GM23338 (cell line): ENCODE data around the gene GPBP1L1. TPM values are rescaled to one million over a fixed set of nuclear protein-coding genes. Genes with fewer than 3 reads are reported as not detected.

Source experiments
- ATAC-seq: fragments of 200-7000 bp; cut with Tn5 transposase; 3 replicates; pipeline ENCODE4 v1.9.1; 2020
- DNase-seq: peaks from one replicate; pipeline ENCODE4 v3.0.0-alpha.2; 2015; ENCODE audit warnings: low spot score
- H2AFZ ChIP-seq: fragments of 200-600 bp; sonication (generic); 2 replicates; pipeline ENCODE4 v1.8.0; 2016; ENCODE audit warnings: antibody characterized with exemption, mild to moderate bottlenecking, moderate library complexity
- H3F3A ChIP-seq: fragments of 200-600 bp; sonication (generic); replicated peaks from 2 replicates; pipeline ENCODE4 v1.8.0; 2017; ENCODE audit warnings: antibody characterized with exemption, mixed run types, low read depth
- H3K27ac ChIP-seq: fragments of 200-600 bp; sonication (generic); 2 replicates; pipeline ENCODE4 v1.6.1; 2016; ENCODE audit warnings: low read depth
- H3K27me3 ChIP-seq: fragments of 200-600 bp; sonication (generic); 2 replicates; pipeline ENCODE4 v1.8.0; 2016; ENCODE audit warnings: mild to moderate bottlenecking, mixed run types, moderate library complexity; ENCODE audit not compliant: insufficient read depth
- H3K36me3 ChIP-seq: fragments of 200-600 bp; sonication (generic); 2 replicates; pipeline ENCODE4 v1.8.0; 2016; ENCODE audit warnings: mild to moderate bottlenecking; ENCODE audit not compliant: insufficient read depth
- H3K4me1 ChIP-seq: fragments of 200-600 bp; sonication (generic); 2 replicates; pipeline ENCODE4 v1.8.0; 2016; ENCODE audit warnings: mild to moderate bottlenecking, moderate library complexity; ENCODE audit not compliant: insufficient read depth
- H3K4me2 ChIP-seq: fragments of 200-600 bp; sonication (generic); 2 replicates; pipeline ENCODE4 v1.7.1; 2017; ENCODE audit warnings: mixed run types
- H3K4me3 ChIP-seq: fragments of 200-600 bp; sonication (generic); 2 replicates; pipeline ENCODE4 v1.6.1; 2016; ENCODE audit warnings: mixed run types
- H3K79me2 ChIP-seq: fragments of 200-600 bp; sonication (generic); replicated peaks from 2 replicates; pipeline ENCODE4 v1.8.0; 2017; ENCODE audit warnings: mild to moderate bottlenecking; ENCODE audit not compliant: insufficient read depth
- H3K9me2 ChIP-seq: fragments of 200-600 bp; sonication (generic); 2 replicates; pipeline ENCODE4 v1.8.0; 2017; ENCODE audit not compliant: insufficient read depth
- H4K20me1 ChIP-seq: fragments of 200-600 bp; sonication (generic); replicated peaks from 2 replicates; pipeline ENCODE4 v1.8.0; 2017; ENCODE audit warnings: mild to moderate bottlenecking; ENCODE audit not compliant: insufficient read depth
- H3K27ac Mint-ChIP-seq: 2 replicates; pipeline ENCODE4 v1.8.0; 2020; ENCODE audit warnings: inconsistent platforms, mild to moderate bottlenecking, moderate library complexity, mixed read lengths
- H3K27me3 Mint-ChIP-seq: 3 replicates; pipeline ENCODE4 v1.8.0; 2022; ENCODE audit warnings: low read depth, mild to moderate bottlenecking, moderate library complexity, mixed read lengths, inconsistent platforms; ENCODE audit not compliant: insufficient read depth, poor library complexity
- H3K36me3 Mint-ChIP-seq: 3 replicates; pipeline ENCODE4 v1.8.0; 2021; ENCODE audit warnings: low read depth, mild to moderate bottlenecking, inconsistent platforms, moderate library complexity, mixed read lengths
- H3K4me1 Mint-ChIP-seq: 3 replicates; pipeline ENCODE4 v1.8.0; 2020; ENCODE audit warnings: mild to moderate bottlenecking, inconsistent platforms, mixed read lengths
- H3K4me3 Mint-ChIP-seq: 3 replicates; pipeline ENCODE4 v1.8.0; 2021; ENCODE audit warnings: moderate library complexity, mild to moderate bottlenecking, inconsistent platforms, mixed read lengths
- H3K9me3 Mint-ChIP-seq: 3 replicates; pipeline ENCODE4 v1.8.0; 2020; ENCODE audit warnings: moderate library complexity, mild to moderate bottlenecking, inconsistent platforms, mixed read lengths
- CTCF ChIP-seq, 2 experiments: fragments of 200-600 bp in 1 of 2; sonication (generic) in 1 of 2; conservative IDR thresholded peaks; 2 replicates each; pipeline versions ENCODE4 v1.5.1 to v1.6.1; 2016 to 2017; ENCODE audit warnings: antibody characterized with exemption in 2 of 2, low read depth in 2 of 2, mild to moderate bottlenecking in 2 of 2, moderate library complexity in 1 of 2
- ETS1 ChIP-seq: IDR thresholded peaks from 2 replicates; pipeline ENCODE4 v1.6.1; 2016; ENCODE audit warnings: antibody characterized with exemption
- EZH2 ChIP-seq: fragments of 200-600 bp; sonication (generic); IDR thresholded peaks from one replicate; pipeline ENCODE4 v1.8.0; 2017; ENCODE audit warnings: antibody characterized with exemption, mild to moderate bottlenecking, low read depth; ENCODE audit not compliant: unreplicated experiment
- EZH2phosphoT487 ChIP-seq: fragments of 200-600 bp; sonication (generic); IDR thresholded peaks from one replicate; pipeline ENCODE4 v1.8.1; 2018; ENCODE audit warnings: antibody characterized with exemption; ENCODE audit not compliant: unreplicated experiment
- JUNB ChIP-seq: IDR thresholded peaks from one replicate; pipeline ENCODE4 v1.6.1; 2016; ENCODE audit warnings: antibody characterized with exemption; ENCODE audit not compliant: unreplicated experiment
- NANOG ChIP-seq: IDR thresholded peaks from 2 replicates; pipeline ENCODE4 v1.6.1; 2016; ENCODE audit warnings: antibody characterized with exemption, borderline replicate concordance
- REST ChIP-seq: IDR thresholded peaks from one replicate; pipeline ENCODE4 v1.6.1; 2018; ENCODE audit warnings: antibody characterized with exemption; ENCODE audit not compliant: unreplicated experiment
- STAT1 ChIP-seq: IDR thresholded peaks from one replicate; pipeline ENCODE4 v1.6.1; 2016; ENCODE audit warnings: antibody characterized with exemption; ENCODE audit not compliant: unreplicated experiment
- ZNF114 ChIP-seq: fragments of 250-450 bp; sonication (Bioruptor Pico); IDR thresholded peaks from 2 replicates; pipeline ENCODE4 v1.5.0; 2020; ENCODE audit warnings: mild to moderate bottlenecking, moderate library complexity
- ZNF462 ChIP-seq: fragments of 250-450 bp; sonication (Bioruptor Pico); IDR thresholded peaks from 2 replicates; pipeline ENCODE4 v1.5.0; 2020; ENCODE audit warnings: mild to moderate bottlenecking, moderate library complexity
- polyA plus RNA-seq: library from polyadenylated mRNA; unstranded; fragments of >200 nt; fragmentation: Nextera tagmentation; extraction: Ambion mirVana; gene quantifications from 2 replicates; pipeline ENCODE4 v1.2.1, GENCODE V29; 2016
- total RNA-seq: library from RNA; depleted of rRNA; stranded (reverse); fragments of >200 nt; shearing (Covaris generic); gene quantifications from 2 replicates; pipeline ENCODE4 v1.2.3, GENCODE V29; 2014

The GPBP1L1 gene
- total and polyA plus RNA-seq, 2 experiments from 2014 or later, result 61.7 to 117 TPM

DNA sequence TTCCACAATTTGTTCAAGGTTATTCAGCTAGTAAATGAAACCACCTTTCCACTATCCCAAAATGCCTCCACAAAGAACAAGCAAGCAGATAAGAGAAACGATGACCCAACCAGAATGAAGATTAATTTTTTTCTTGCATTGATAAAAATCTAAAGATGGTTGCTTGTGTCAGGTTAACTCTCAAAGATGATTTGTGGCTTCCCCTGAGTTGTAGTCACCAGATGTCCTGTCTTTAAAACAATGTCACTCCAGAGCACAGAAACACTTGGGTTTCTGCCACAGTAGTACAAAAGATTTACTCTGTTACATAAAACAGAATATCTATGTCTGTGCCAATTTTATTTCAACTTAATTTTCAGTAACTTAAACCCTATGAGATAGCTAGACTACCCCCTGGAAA lies 51.1 kb downstream of the GPBP1L1 start:
- no peak overlapping the region for H3K27ac Mint-ChIP-seq
- no peaks in the 10 kb centered on the region for H3K4me1 ChIP-seq
- no peaks in the 10 kb centered on the region for H3K4me1 Mint-ChIP-seq
- TF ChIP-seq ZNF462 (CRISPR knock-in tag) (no peak), JUNB (no peak), ETS1 (no peak), ZNF114 (CRISPR knock-in tag) (no peak)
- H3K9me2 ChIP-seq, result no peaks in the 10 kb centered on the region
- H2AFZ ChIP-seq, result no peak overlapping the region
- H3K79me2 ChIP-seq, result no peaks in the 10 kb centered on the region; the same call in 1 of the 2 replicates
- peaks cover 94% of the 10 kb centered on the region for H3K36me3 ChIP-seq
- no peak overlapping the region for H3K4me2 ChIP-seq
- no peaks in the 10 kb centered on the region for H3K27me3 Mint-ChIP-seq
- DNase-seq (no peak), ATAC-seq (no peak)
- no peak overlapping the region for H3K4me3 ChIP-seq
- no peak overlapping the region for H3K27ac ChIP-seq
- no peak overlapping the region for H3K4me3 Mint-ChIP-seq
- H4K20me1 ChIP-seq, result peaks cover 30% of the 10 kb centered on the region
- H3K9me3 Mint-ChIP-seq, result no peaks in the 10 kb centered on the region
- peaks cover 8% of the 10 kb centered on the region; the same call in 1 of the 2 replicates for H3F3A ChIP-seq
- H3K27me3 ChIP-seq, result no peaks in the 10 kb centered on the region
- H3K36me3 Mint-ChIP-seq, result peaks cover 46% of the 10 kb centered on the region

DNA sequence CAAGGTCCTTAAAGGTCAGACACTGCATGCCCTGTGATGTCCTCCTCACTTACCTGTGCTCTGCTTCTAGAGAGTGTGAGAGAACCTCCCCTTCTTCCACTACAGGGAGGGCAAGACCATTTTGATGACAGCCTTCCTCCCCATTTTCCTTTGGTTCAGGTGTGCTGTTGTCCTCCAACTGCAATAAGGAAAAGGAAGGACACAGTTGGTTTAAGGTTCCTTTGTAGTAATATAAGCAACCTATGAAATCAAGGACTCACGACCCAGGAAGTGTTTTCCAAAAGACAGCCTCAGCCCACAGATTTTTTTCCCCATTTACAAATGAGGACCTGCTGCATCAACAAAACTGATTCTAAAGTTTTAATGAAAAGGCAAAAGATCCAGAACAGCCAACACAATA lies 55.9 kb downstream of the GPBP1L1 start:
- Histone ChIP-seq H3K4me1 (no peaks in the 10 kb centered on the region), H4K20me1 (peaks cover 31% of the 10 kb centered on the region), H3K27me3 (no peaks in the 10 kb centered on the region), H3F3A (peaks cover 21% of the 10 kb centered on the region), H3K36me3 (peaks cover 82% of the 10 kb centered on the region), H3K27ac (no peak overlapping the region), H3K4me2 (no peak overlapping the region), H3K4me3 (no peak overlapping the region), H3K79me2 (no peaks in the 10 kb centered on the region), H2AFZ (no peak overlapping the region), H3K9me2 (no peaks in the 10 kb centered on the region)
- ATAC-seq (no peak), DNase-seq (no peak)
- Mint-ChIP-seq H3K27ac (no peak overlapping the region), H3K9me3 (no peaks in the 10 kb centered on the region; the same call in 2 of the 3 replicates), H3K4me1 (no peaks in the 10 kb centered on the region), H3K36me3 (peaks cover 78% of the 10 kb centered on the region), H3K4me3 (no peak overlapping the region), H3K27me3 (no peaks in the 10 kb centered on the region)
- TF ChIP-seq NANOG (no peak), CTCF (conservative IDR thresholded peaks at IDR 0.05; ENCODE audit: low read depth in 2 of 2) (no peak), STAT1 (no peak), EZH2 (no peak), REST (no peak), EZH2phosphoT487 (no peak), ZNF114 (CRISPR knock-in tag) (no peak)
